K562 (cell line): ENCODE data around the gene TRAF1. TPM values are rescaled to one million over a fixed set of nuclear protein-coding genes. Genes with fewer than 3 reads are reported as not detected.

Experiments used
- ATAC-seq: fragments of 200-7000 bp; cut with Tn5 transposase; 3 replicates; pipeline ENCODE4 v1.9.1; 2020; ENCODE audit warnings: moderate library complexity
- BruUV-seq: library from RNA; stranded (reverse); fragments of 400-500 nt; replicated peaks from 2 replicates; lab custom pipeline; 2021; lab: Mats Ljungman, UMichigan
- CTCF ChIA-PET: fragments of 300-600 bp; formaldehyde crosslinking; extraction: SDS; loops from one replicate; lab custom pipeline; 2021; ENCODE audit warnings: low intra/inter-chr PET ratio; lab: Yijun Ruan, JAX
- POLR2A ChIA-PET: fragments of 300-600, 350-650 bp; sonication (Branson Sonifier 250); formaldehyde crosslinking; extraction: SDS; loops from one replicate; lab custom pipeline; 2021; ENCODE audit warnings: antibody characterized with exemption, inconsistent platforms; lab: Yijun Ruan, JAX
- DNase-seq, 4 experiments: peaks; one replicate each; pipeline versions ENCODE4 v3.0.0 to v3.0.0-alpha.2; 2011 to 2018; ENCODE audit warnings: low spot score in 3 of 4, mixed read lengths in 3 of 4; ENCODE audit errors: extremely low read depth in 1 of 4
- FAIRE-seq: peaks from 2 replicates; lab custom pipeline; 2011; peaks lifted over from hg19 to GRCh38; lab: Jason Lieb, UNC
- H2AFZ ChIP-seq: 2 replicates; pipeline ENCODE4 v1.6.0; 2011; ENCODE audit warnings: low read depth, low read length, control low read depth, inconsistent platforms
- H3K27ac ChIP-seq: fragments of 200-600 bp; 3 replicates; pipeline ENCODE4 v1.8.0; 2011; ENCODE audit warnings: low read depth, mild to moderate bottlenecking, control low read depth, inconsistent platforms, low read length, moderate library complexity, mixed read lengths; ENCODE audit errors: extremely low read depth
- H3K27me3 ChIP-seq, 2 experiments: fragments of 300-600 bp in 1 of 2; 2 replicates in 1 of 2; 3 replicates in 1 of 2; pipeline versions ENCODE4 v1.6.0 to v1.8.0; 2011; ENCODE audit warnings: inconsistent platforms in 2 of 2, low read length in 2 of 2, mild to moderate bottlenecking in 1 of 2, mixed read lengths in 1 of 2, moderate library complexity in 1 of 2; ENCODE audit not compliant: control insufficient read depth in 2 of 2, insufficient read depth in 2 of 2
- H3K36me3 ChIP-seq: fragments of 300-600 bp; 3 replicates; pipeline ENCODE4 v1.8.0; 2011; ENCODE audit warnings: mild to moderate bottlenecking, low read length, inconsistent platforms; ENCODE audit not compliant: control insufficient read depth, insufficient read depth
- H3K4me1 ChIP-seq, 2 experiments: fragments of 200-600 bp in 1 of 2; replicated peaks in 1 of 2; 2 replicates in 1 of 2; 3 replicates in 1 of 2; pipeline versions ENCODE4 v1.5.1 to v1.8.0; 2011; ENCODE audit warnings: inconsistent platforms in 2 of 2, low read length in 2 of 2, mild to moderate bottlenecking in 1 of 2, mixed read lengths in 1 of 2, moderate library complexity in 1 of 2; ENCODE audit not compliant: control insufficient read depth in 2 of 2, insufficient read depth in 2 of 2
- H3K4me2 ChIP-seq: 2 replicates; pipeline ENCODE4 v1.6.1; 2011; ENCODE audit warnings: low read length, control low read depth, inconsistent platforms, mixed read lengths; ENCODE audit not compliant: insufficient read depth
- H3K4me3 ChIP-seq: fragments of 200-600 bp; sonication (generic), shearing (Covaris generic); 2 replicates; pipeline ENCODE4 v1.5.1; 2016; ENCODE audit warnings: control low read depth, inconsistent platforms
- H3K79me2 ChIP-seq: fragments of 200-600 bp; 3 replicates; pipeline ENCODE4 v1.8.0; 2011; ENCODE audit warnings: low read length, inconsistent platforms; ENCODE audit not compliant: control insufficient read depth, insufficient read depth
- H3K9ac ChIP-seq, 2 experiments: 2 replicates each; pipeline versions ENCODE4 v1.6.0 to v1.6.1; 2011; ENCODE audit warnings: low read depth in 2 of 2, low read length in 2 of 2, control low read depth in 1 of 2, inconsistent platforms in 1 of 2, mild to moderate bottlenecking in 1 of 2, mixed read lengths in 1 of 2; ENCODE audit not compliant: insufficient read depth in 1 of 2
- H3K9me1 ChIP-seq: one replicate; pipeline ENCODE4 v1.6.0; 2011; ENCODE audit warnings: inconsistent platforms, mild to moderate bottlenecking, low read length, moderate library complexity; ENCODE audit not compliant: control insufficient read depth, insufficient read depth
- H3K9me3 ChIP-seq: replicated peaks from 2 replicates; pipeline ENCODE4 v1.5.1; 2011; ENCODE audit warnings: low read depth, low read length, inconsistent platforms; ENCODE audit not compliant: control insufficient read depth, insufficient read depth
- H4K20me1 ChIP-seq: replicated peaks from 2 replicates; pipeline ENCODE4 v1.6.1; 2011; ENCODE audit warnings: low read length, inconsistent platforms, mixed read lengths; ENCODE audit not compliant: control insufficient read depth, insufficient read depth
- CTCF ChIP-seq, 3 experiments: IDR thresholded peaks in 2 of 3; conservative IDR thresholded peaks in 1 of 3; 2 replicates each; pipeline ENCODE4 v1.5.1; 2011 to 2012; ENCODE audit warnings: low read length in 3 of 3, mild to moderate bottlenecking in 3 of 3, control low read depth in 2 of 3, improper control_type of control experiment in 1 of 3, inconsistent platforms in 1 of 3, low read depth in 1 of 3, mixed read lengths in 1 of 3, moderate library complexity in 1 of 3; ENCODE audit not compliant: insufficient read depth in 2 of 3
- IFI16 ChIP-seq: fragments of 250-450 bp; sonication (Bioruptor Pico); IDR thresholded peaks from 2 replicates; pipeline ENCODE4 v2.1.2; 2022; ENCODE audit warnings: mild to moderate bottlenecking, inconsistent platforms
- MAFF ChIP-seq: IDR thresholded peaks from 2 replicates; pipeline ENCODE4 v1.6.1; 2012; ENCODE audit warnings: low read length, improper control_type of control experiment
- MBD2 ChIP-seq: sonication (generic); IDR thresholded peaks from 2 replicates; pipeline ENCODE4 v1.6.1; 2016; ENCODE audit warnings: low read depth, borderline replicate concordance
- MYC ChIP-seq, 2 experiments: fragments of 250-450 bp in 1 of 2; sonication (Bioruptor Pico) in 1 of 2; IDR thresholded peaks; 2 replicates each; pipeline versions ENCODE4 v1.5.1 to v1.6.1; 2012 to 2021; ENCODE audit warnings: low read depth in 2 of 2, borderline replicate concordance in 1 of 2, improper control_type of control experiment in 1 of 2, low read length in 1 of 2, mild to moderate bottlenecking in 1 of 2, moderate library complexity in 1 of 2
- PHF20 ChIP-seq: fragments of 450-650 bp; IDR thresholded peaks from 2 replicates; pipeline ENCODE4 v1.6.1; 2018; ENCODE audit not compliant: partially characterized antibody
- POLR2G ChIP-seq: fragments of 200-400 bp; formaldehyde crosslinking; IDR thresholded peaks from 2 replicates; pipeline ENCODE4 v1.6.1; 2017; ENCODE audit warnings: low read depth, mild to moderate bottlenecking, antibody characterized with exemption, low read length, moderate library complexity
- PRPF4 ChIP-seq: fragments of 200-400 bp; formaldehyde crosslinking; IDR thresholded peaks from one replicate; pipeline ENCODE4 v1.6.1; 2017; ENCODE audit warnings: low read length, low read depth, mild to moderate bottlenecking; ENCODE audit not compliant: insufficient read depth, poor library complexity, severe bottlenecking
- SMC3 ChIP-seq: conservative IDR thresholded peaks from 2 replicates; pipeline ENCODE4 v1.6.1; 2011; ENCODE audit warnings: low read depth, low read length, improper control_type of control experiment; ENCODE audit not compliant: insufficient read depth
- TBL1XR1 ChIP-seq, 2 experiments: IDR thresholded peaks; 2 replicates each; pipeline ENCODE4 v1.6.1; 2012; ENCODE audit warnings: improper control_type of control experiment in 2 of 2, low read length in 2 of 2, mild to moderate bottlenecking in 1 of 2
- ZKSCAN1 ChIP-seq: fragments of 150-350 bp; IDR thresholded peaks from 2 replicates; pipeline ENCODE4 v1.6.1; 2016; ENCODE audit warnings: low read depth, low read length
- ZNF644 ChIP-seq: fragments of 200-800 bp; sonication (Bioruptor generic); IDR thresholded peaks from 2 replicates; pipeline ENCODE4 v1.6.1; 2016; ENCODE audit warnings: low read depth, missing genetic modification characterization, missing compliant biosample characterization
- WGBS: fragments of 100-300 bp; shearing (Covaris generic); methylation state at CpG from one replicate; pipeline ENCODE4 v1.1.6; 2016; ENCODE audit warnings: low coverage, mixed read lengths; ENCODE audit not compliant: insufficient coverage; ENCODE audit errors: missing lambda C conversion rate; 5-methylcytosine and 5-hydroxymethylcytosine counted together
- in situ Hi-C: fragments of 300-500 bp; cut with MboI; formaldehyde crosslinking; loops from 4 replicates; pipeline ENCODE4 v1.15.0; 2018; ENCODE audit warnings: inconsistent platforms, mixed read lengths
- intact Hi-C: fragments of 100-400 bp; cut with micrococcal nuclease; formaldehyde crosslinking; loops from 2 replicates; pipeline ENCODE4 v1.14.2; 2022
- polyA plus RNA-seq, 8 experiments: library from polyadenylated mRNA; depleted of rRNA in 4 of 8; stranded (reverse) in 5 of 8; unstranded in 3 of 8; fragments of >200 nt; fragmentation: Nextera tagmentation in 2 of 8; fragmentation: Illumina TruSeq in 1 of 8; extraction: Ambion mirVana in 2 of 8; extraction: Trizol in 1 of 8; gene quantifications; 2 replicates each; pipeline versions ENCODE4 v1.2.1 to v1.2.3, GENCODE V29; 2011 to 2014; ENCODE audit warnings: inconsistent platforms in 1 of 8, missing spikeins in 1 of 8
- total RNA-seq, 7 experiments: library from RNA; depleted of rRNA in 6 of 7; stranded (reverse); fragments of >200 nt in 6 of 7; fragmentation: Illumina TruSeq in 2 of 7; extraction: Trizol in 2 of 7; gene quantifications; 2 replicates each; pipeline versions ENCODE4 v1.2.1 to v1.2.3, GENCODE V29; 2011 to 2021; ENCODE audit warnings: low replicate concordance in 1 of 7
- TF ChIP-seq, protein P1 (sequence below), 2 experiments: fragments of 450-650 bp in 1 of 2; sonication (generic) in 1 of 2; formaldehyde crosslinking in 1 of 2; IDR thresholded peaks in 1 of 2; conservative IDR thresholded peaks in 1 of 2; 2 replicates each; pipeline versions ENCODE4 v1.6.1 to v1.8.1; 2016 to 2023; ENCODE audit warnings: mild to moderate bottlenecking in 2 of 2, moderate library complexity in 2 of 2, inconsistent platforms in 1 of 2, missing genetic modification reagents in 1 of 2

The TRAF1 gene
- total and polyA plus RNA-seq, 9 of the 15 experiments (the other 6 are each of a cell fraction or from before 2014, with no cell fraction given): 0.01 to 1.1 (median 0.04) TPM; not detected in 2

DNA sequence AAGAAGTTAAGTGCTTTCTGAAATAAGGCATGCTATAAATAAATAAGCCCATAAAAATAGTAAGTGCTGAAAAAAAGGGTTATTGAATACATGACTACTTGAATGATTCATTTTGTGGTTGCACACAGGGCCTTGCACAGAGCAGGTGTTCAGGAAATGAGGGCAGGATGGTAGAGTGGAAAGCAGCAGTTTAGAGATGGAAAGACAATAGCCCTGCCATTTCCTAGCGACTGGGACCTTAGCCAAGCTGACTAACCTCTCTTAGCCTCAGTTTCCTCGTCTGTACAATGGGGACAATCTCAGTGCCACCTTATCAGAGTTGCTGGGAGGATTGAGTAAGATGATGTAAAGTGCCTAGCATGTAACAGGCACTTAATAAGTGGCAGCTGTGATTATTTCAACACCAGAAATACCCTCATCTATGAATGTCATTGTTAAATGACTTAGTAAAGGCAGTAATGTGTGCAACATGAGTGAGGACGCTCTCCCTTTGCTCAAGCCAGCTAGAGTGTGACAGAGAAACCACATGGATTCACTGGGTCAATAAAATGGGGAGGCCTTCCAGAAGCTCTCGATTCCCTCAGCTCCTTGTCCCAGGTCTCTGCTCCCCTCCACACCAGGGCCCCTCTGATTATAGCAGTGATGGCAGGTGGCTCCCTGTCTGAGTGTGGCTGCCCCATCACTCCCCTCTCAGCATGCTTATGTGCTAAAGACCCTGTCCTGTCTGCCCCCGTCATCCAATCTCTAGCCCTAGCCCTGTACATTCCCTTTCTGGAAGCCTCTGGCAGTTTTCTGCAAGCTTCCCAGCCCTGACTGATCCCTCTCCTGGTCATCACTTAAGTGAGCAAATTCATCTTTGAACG is 33.6 kb downstream of the TRAF1 start (continued):
- TF ChIP-seq IFI16 (no peak), PHF20 (no peak), ZNF644 (tag) (no peak)

- TF ChIP-seq, protein P1, sequence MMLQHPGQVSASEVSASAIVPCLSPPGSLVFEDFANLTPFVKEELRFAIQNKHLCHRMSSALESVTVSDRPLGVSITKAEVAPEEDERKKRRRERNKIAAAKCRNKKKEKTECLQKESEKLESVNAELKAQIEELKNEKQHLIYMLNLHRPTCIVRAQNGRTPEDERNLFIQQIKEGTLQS (IDR thresholded peaks at IDR 0.05): no peak
- TF ChIP-seq, protein P1 (CRISPR knock-in tag; conservative IDR thresholded peaks at IDR 0.05): peak; percentile 58; the same call in 1 of the 2 replicates
- TF ChIP-seq POLR2G (no peak), TBL1XR1 (IDR thresholded peaks at IDR 0.05; ENCODE audit: low read length in 2 of 2) (0 out of 4 replicates have a peak, but pooled peaks of 1 of the 2 experiments have one; percentile 18), SMC3 (0 out of 2 replicates have a peak, but pooled peaks have one; percentile 7), ZKSCAN1 (no peak), PRPF4 (no peak), MAFF (0 out of 2 replicates have a peak, but pooled peaks have one; percentile 3), CTCF (IDR thresholded peaks at IDR 0.05 in 2 of 3, conservative IDR thresholded peaks at IDR 0.05 in 1 of 3; ENCODE audit: insufficient read depth in 2 of 3, low read depth in 1 of 3, low read length in 3 of 3) (0 out of 6 replicates have a peak, but pooled peaks of 1 of the 3 experiments have one; percentile 4), MBD2 (no peak), MYC (IDR thresholded peaks at IDR 0.05; ENCODE audit: low read depth, low read length) (0 out of 2 replicates have a peak, but pooled peaks have one; percentile 42), MYC (CRISPR knock-in tag; IDR thresholded peaks at IDR 0.05; ENCODE audit: borderline replicate concordance, low read depth) (no peak)
- FAIRE-seq (no peak), ATAC-seq (no peak), DNase-seq (peak in 3 of 4 experiments; percentile 19 to 37 (median 33))
- Histone ChIP-seq H3K27me3 (no peaks in the 10 kb centered on the region), H3K79me2 (no peaks in the 10 kb centered on the region), H3K4me1 (peaks cover 34 to 49% of the 10 kb centered on the region in 2 experiments), H3K9me1 (no peaks in the 10 kb centered on the region), H4K20me1 (no peaks in the 10 kb centered on the region), H3K9ac (peak overlapping the region in 1 of 2 experiments; percentile 27; a peak in 1 of 4 replicates), H3K4me3 (no peak overlapping the region), H3K4me2 (no peak overlapping the region), H3K27ac (no peak overlapping the region), H2AFZ (peak overlapping the region; percentile 8), H3K9me3 (no peaks in the 10 kb centered on the region), H3K36me3 (no peaks in the 10 kb centered on the region)
- CTCF ChIA-PET: no interaction called here
- in situ Hi-C loops: no loop called here
- intact Hi-C loops: loop anchor here (1.0 kb wide), 1 partner anchor 11 kb away; no protein-coding TSS in a partner anchor
- WGBS: 67% methylated on average over 15 of the region's 15 CpGs
- POLR2A ChIA-PET: interaction anchor here (3.2 to 22.9 kb wide), 4 partner anchors 9 to 48 kb away, joined by 11 to 464 read pairs (median 55); partner anchors contain the start of gene PHF19
- no TSS peak for BruUV-seq
Measured at GRCh38 chr9:120891884-120892747, 34.5 kb downstream of the TRAF1 start.
